Measurements from ENCODE around the gene PLA2R1.
"Not testable (repeated sequence)": the region's sequence is repeated elsewhere in the genome, so short reads cannot be mapped to it uniquely, and the experiment has no call there.

Gene PLA2R1

DNA sequence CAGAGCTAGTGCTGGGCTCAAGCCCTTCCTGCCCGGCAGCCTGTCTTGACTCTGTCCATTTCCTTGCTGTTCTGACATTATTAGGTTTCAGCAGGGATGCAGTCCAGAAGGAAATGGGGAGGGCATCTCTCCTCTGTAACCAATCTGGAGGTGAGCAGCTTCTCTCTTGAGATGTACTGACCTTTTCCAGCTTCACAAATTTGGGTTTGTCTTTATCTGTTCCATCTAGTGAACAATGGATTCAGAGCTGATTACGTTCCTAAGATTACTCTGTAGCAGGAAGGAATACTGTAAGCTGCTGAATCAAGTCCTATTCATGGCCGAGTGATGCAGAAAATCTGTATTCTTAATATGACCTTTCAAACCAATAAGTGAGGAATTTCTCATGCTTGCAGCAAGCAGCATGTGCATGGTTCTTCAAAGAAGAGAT lies 11.0 kb downstream of the PLA2R1 start:
- 84 to 85% methylated on average over 3 of the region's 3 CpGs for WGBS, 2 experiments
- no peak overlapping the region for H3K27ac ChIP-seq (ENCODE audit: insufficient read depth, low read depth, low read length, poor library complexity, severe bottlenecking)
- H3K36me3 ChIP-seq (ENCODE audit: control insufficient read depth, insufficient read depth, low read length) = no peaks in the 10 kb centered on the region
- H3K4me3 ChIP-seq (ENCODE audit: insufficient read depth, low read depth, low read length) = no peak overlapping the region
- no peaks in the 10 kb centered on the region for H3K9me3 ChIP-seq (ENCODE audit: control insufficient read depth, low read length)
- no peaks in the 10 kb centered on the region for H3K27me3 ChIP-seq (ENCODE audit: control insufficient read depth, insufficient read depth, low read length, poor library complexity, severe bottlenecking)
- H3K4me1 ChIP-seq (ENCODE audit: control insufficient read depth, insufficient read depth, low read length) = peaks cover 12% of the 10 kb centered on the region

DNA sequence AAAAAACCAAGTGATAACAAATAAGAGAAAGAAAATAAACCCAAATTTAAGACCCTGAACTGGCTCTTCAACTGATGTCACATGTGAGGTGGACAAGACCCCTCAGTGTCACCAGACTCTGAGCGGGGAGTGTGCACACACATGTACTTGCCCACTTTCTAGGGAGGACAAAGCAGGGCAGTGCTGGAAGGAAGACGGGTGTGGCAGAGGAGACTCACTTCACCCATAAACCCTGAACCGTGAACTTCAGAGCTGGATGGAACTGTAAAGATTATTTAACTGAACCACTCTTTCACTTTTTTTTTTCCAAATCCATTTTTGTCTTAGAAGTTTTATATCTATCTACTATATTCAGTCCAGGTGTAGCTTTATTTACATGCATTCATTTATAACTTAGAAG lies 12.3 kb downstream of the PLA2R1 start:
- H3K27me3 ChIP-seq (ENCODE audit: control insufficient read depth, insufficient read depth, low read length, poor library complexity, severe bottlenecking) = no peaks in the 10 kb centered on the region
- WGBS, 2 experiments = 94 to 98% methylated on average over 3 of the region's 3 CpGs
- no peak overlapping the region for H3K27ac ChIP-seq (ENCODE audit: insufficient read depth, low read depth, low read length, poor library complexity, severe bottlenecking)
- no peaks in the 10 kb centered on the region for H3K9me3 ChIP-seq (ENCODE audit: control insufficient read depth, low read length)
- no peaks in the 10 kb centered on the region for H3K36me3 ChIP-seq (ENCODE audit: control insufficient read depth, insufficient read depth, low read length)
- H3K4me3 ChIP-seq (ENCODE audit: insufficient read depth, low read depth, low read length) = no peak overlapping the region
- H3K4me1 ChIP-seq (ENCODE audit: control insufficient read depth, insufficient read depth, low read length) = peaks cover 3% of the 10 kb centered on the region

DNA sequence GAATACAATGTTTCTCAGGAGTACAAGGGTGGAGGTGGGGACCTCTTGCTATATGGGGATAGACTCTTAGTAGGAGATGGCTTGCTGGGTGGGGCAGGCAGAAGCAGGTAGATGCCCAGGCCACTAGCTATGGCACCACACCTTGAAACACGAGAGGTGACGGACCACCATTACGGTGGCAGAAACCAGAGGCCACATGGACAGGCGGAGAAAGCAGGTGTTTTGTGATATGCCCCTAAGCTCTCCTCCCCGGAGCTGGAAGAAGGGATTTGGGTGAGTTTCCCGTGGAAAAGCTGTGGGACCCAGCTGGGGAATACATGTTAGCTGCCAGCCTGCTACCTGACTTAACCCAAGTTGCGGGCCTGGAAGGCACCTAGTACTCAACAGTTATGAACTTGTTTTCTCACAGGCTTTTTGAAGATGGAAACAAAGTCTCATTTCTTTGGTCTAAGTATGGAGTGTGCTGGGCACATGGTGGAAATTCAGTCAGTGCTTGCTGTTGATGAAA lies 16.7 kb downstream of the PLA2R1 start:
- Histone ChIP-seq H3K4me1 (ENCODE audit: control insufficient read depth, insufficient read depth, low read length) (no peaks in the 10 kb centered on the region), H3K27me3 (ENCODE audit: control insufficient read depth, insufficient read depth, low read length, poor library complexity, severe bottlenecking) (no peaks in the 10 kb centered on the region), H3K36me3 (ENCODE audit: control insufficient read depth, insufficient read depth, low read length) (no peaks in the 10 kb centered on the region), H3K9me3 (ENCODE audit: control insufficient read depth, low read length) (no peaks in the 10 kb centered on the region), H3K27ac (ENCODE audit: insufficient read depth, low read depth, low read length, poor library complexity, severe bottlenecking) (no peak overlapping the region), H3K4me3 (ENCODE audit: insufficient read depth, low read depth, low read length) (no peak overlapping the region)
- 93 to 94% methylated on average over 7 of the region's 7 CpGs for WGBS, 2 experiments

DNA sequence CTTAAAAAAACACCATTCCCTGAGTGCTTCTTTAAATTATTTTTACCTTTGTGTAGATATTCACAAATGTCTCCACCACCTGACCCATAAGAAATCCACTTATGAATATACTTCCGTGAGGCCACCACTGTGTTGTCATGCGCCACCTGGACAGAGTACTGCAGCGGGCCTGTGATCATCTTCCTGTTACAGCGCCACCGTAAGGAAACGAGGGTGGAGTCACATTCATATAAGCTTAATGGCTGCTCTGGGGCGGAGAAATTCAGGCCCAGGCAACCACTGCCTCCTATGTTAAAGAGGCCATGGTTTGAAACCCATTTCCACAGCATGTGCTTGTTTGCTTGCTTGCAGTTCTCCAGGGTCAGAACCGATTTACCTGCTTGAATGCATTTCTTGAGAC lies 17.7 kb downstream of the PLA2R1 start:
- no peaks in the 10 kb centered on the region for H3K27me3 ChIP-seq (ENCODE audit: control insufficient read depth, insufficient read depth, low read length, poor library complexity, severe bottlenecking)
- 89 to 91% methylated on average over 8 of the region's 8 CpGs for WGBS, 2 experiments
- no peaks in the 10 kb centered on the region for H3K36me3 ChIP-seq (ENCODE audit: control insufficient read depth, insufficient read depth, low read length)
- H3K27ac ChIP-seq (ENCODE audit: insufficient read depth, low read depth, low read length, poor library complexity, severe bottlenecking) = no peak overlapping the region
- no peak overlapping the region for H3K4me3 ChIP-seq (ENCODE audit: insufficient read depth, low read depth, low read length)
- H3K4me1 ChIP-seq (ENCODE audit: control insufficient read depth, insufficient read depth, low read length) = no peaks in the 10 kb centered on the region
- no peaks in the 10 kb centered on the region for H3K9me3 ChIP-seq (ENCODE audit: control insufficient read depth, low read length)

DNA sequence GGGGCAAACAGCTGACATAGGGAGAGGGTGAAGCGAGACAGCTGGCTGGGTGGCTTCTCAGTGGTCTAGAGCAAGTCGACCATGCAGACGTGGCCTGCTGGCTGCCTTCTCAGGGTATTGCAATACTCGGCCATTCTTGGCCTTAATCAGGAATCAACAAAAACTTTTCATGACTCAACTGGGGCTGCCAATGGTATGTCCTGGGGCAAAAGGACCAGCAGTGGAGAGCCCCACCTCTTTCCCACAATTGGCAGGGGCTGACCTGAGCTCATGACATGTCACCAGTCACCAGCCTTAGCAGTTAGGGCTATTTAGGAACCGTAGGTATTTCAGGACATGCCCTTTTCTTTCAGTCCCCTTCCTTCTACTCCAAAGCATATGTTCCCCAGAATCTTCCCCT lies 19.1 kb downstream of the PLA2R1 start:
- H3K27me3 ChIP-seq (ENCODE audit: control insufficient read depth, insufficient read depth, low read length, poor library complexity, severe bottlenecking) = no peaks in the 10 kb centered on the region
- 84 to 86% methylated on average over 5 of the region's 5 CpGs for WGBS, 2 experiments
- no peaks in the 10 kb centered on the region for H3K4me1 ChIP-seq (ENCODE audit: control insufficient read depth, insufficient read depth, low read length)
- no peak overlapping the region for H3K27ac ChIP-seq (ENCODE audit: insufficient read depth, low read depth, low read length, poor library complexity, severe bottlenecking)
- H3K9me3 ChIP-seq (ENCODE audit: control insufficient read depth, low read length) = no peaks in the 10 kb centered on the region
- no peaks in the 10 kb centered on the region for H3K36me3 ChIP-seq (ENCODE audit: control insufficient read depth, insufficient read depth, low read length)
- no peak overlapping the region for H3K4me3 ChIP-seq (ENCODE audit: insufficient read depth, low read depth, low read length)

DNA sequence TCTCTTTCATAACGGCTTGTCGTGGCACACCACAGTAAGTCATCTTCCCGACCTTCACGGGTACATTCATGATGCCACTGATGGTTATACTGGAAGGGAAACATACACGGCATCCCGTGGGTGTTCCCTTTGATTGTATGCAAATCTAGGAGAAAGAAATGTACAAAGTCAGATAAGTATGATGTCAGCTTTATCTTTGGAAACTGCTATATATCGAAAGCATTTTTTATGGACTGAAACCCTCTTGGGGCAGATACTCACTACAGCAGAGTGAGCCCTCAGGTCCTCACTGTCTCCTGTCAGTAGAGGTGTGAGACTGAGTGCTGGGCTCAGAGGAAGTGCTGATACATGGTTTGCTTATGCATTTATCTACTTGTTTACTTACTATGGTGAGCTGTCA lies 20.4 kb downstream of the PLA2R1 start:
- no peaks in the 10 kb centered on the region for H3K4me1 ChIP-seq (ENCODE audit: control insufficient read depth, insufficient read depth, low read length)
- no peaks in the 10 kb centered on the region for H3K9me3 ChIP-seq (ENCODE audit: control insufficient read depth, low read length)
- 92 to 97% methylated on average over 7 of the region's 7 CpGs for WGBS, 2 experiments
- H3K36me3 ChIP-seq (ENCODE audit: control insufficient read depth, insufficient read depth, low read length) = no peaks in the 10 kb centered on the region
- H3K27ac ChIP-seq (ENCODE audit: insufficient read depth, low read depth, low read length, poor library complexity, severe bottlenecking) = no peak overlapping the region
- H3K4me3 ChIP-seq (ENCODE audit: insufficient read depth, low read depth, low read length) = no peak overlapping the region
- H3K27me3 ChIP-seq (ENCODE audit: control insufficient read depth, insufficient read depth, low read length, poor library complexity, severe bottlenecking) = no peaks in the 10 kb centered on the region

DNA sequence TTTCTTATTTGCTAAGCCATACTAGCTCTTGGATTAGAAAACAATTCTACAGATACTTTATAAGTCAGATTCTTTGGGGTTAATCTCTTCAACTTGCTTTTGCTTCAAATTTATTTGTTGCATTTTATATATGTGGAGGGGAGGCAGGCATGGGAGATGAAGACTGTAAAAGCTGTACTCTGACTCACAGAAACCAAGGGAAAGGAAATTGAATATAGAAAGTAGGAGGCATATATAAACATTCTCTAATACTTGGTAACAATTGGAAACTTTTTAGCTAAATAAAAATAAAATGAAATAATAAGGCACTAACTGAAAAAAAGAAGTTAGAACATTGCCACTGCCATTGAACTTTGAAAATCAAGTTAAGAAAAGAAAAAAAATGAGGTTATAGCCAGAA lies 21.3 kb downstream of the PLA2R1 start:
- Histone ChIP-seq H3K4me1 (ENCODE audit: control insufficient read depth, insufficient read depth, low read length) (no peaks in the 10 kb centered on the region), H3K9me3 (ENCODE audit: control insufficient read depth, low read length) (no peaks in the 10 kb centered on the region), H3K27ac (ENCODE audit: insufficient read depth, low read depth, low read length, poor library complexity, severe bottlenecking) (no peak overlapping the region), H3K36me3 (ENCODE audit: control insufficient read depth, insufficient read depth, low read length) (no peaks in the 10 kb centered on the region), H3K4me3 (ENCODE audit: insufficient read depth, low read depth, low read length) (no peak overlapping the region), H3K27me3 (ENCODE audit: control insufficient read depth, insufficient read depth, low read length, poor library complexity, severe bottlenecking) (no peaks in the 10 kb centered on the region)

DNA sequence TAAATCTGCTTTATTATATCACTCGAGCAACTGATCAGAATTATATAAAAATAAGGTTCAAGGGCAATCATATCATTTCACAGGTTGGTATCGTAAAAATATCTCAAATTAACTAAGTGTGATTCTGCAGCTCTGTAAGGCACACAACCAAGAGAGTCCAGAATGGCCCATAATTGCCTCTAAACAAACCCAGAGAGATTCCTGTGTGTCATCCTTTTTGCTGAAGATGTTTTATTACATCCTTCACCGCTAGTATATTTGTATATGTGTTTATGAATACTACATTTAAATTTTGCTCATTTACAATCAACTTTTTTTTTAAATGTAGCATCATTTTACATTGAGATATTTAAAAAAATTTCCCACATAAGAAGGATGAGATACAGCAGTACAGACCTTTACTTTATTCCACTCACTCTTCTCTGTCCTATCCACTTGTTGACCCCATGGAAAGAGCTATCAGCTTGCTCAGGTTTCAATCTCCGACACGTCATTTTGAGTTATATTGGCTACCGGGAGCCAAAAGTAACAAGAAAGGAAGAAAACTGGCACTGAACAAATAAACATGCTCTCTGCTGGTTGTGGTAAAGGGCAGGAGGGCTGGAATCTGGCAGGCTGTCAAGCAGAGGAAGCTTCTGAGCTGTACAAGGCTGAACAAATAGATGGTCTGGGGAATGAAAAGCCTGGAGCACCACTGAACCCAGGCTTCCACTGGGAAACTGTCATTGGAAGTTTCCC lies 23.1 kb downstream of the PLA2R1 start:
- Histone ChIP-seq H3K27ac (ENCODE audit: insufficient read depth, low read depth, low read length, poor library complexity, severe bottlenecking) (no peak overlapping the region), H3K27me3 (ENCODE audit: control insufficient read depth, insufficient read depth, low read length, poor library complexity, severe bottlenecking) (no peaks in the 10 kb centered on the region), H3K36me3 (ENCODE audit: control insufficient read depth, insufficient read depth, low read length) (no peaks in the 10 kb centered on the region), H3K9me3 (ENCODE audit: control insufficient read depth, low read length) (no peaks in the 10 kb centered on the region), H3K4me1 (ENCODE audit: control insufficient read depth, insufficient read depth, low read length) (no peaks in the 10 kb centered on the region), H3K4me3 (ENCODE audit: insufficient read depth, low read depth, low read length) (no peak overlapping the region)
- WGBS, 2 experiments = 92 to 94% methylated on average over 5 of the region's 6 CpGs

DNA sequence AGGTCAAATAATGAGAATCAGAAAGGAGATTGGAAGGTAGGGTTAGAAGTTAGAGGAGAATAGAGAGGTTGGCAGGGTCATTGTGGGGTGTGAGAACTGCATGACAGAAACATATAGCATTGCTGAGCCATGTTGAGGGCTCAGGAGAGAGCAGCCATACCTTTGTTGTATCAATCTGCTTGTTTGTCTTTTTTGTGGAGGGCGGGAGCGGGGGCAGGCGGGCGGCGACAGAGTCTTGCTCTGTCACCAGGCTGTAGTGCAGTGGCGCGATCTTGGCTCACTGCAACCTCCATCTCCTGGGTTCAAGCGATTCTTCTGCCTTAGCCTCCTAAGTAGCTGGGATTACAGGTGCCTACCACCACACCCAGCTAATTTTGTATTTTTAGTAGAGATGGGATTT lies 23.8 kb downstream of the PLA2R1 start:
- not testable (repeated sequence) for H3K9me3 ChIP-seq (ENCODE audit: control insufficient read depth, low read length); H3K4me3 ChIP-seq (ENCODE audit: insufficient read depth, low read depth, low read length); H3K4me1 ChIP-seq (ENCODE audit: control insufficient read depth, insufficient read depth, low read length); H3K27ac ChIP-seq (ENCODE audit: insufficient read depth, low read depth, low read length, poor library complexity, severe bottlenecking); H3K27me3 ChIP-seq (ENCODE audit: control insufficient read depth, insufficient read depth, low read length, poor library complexity, severe bottlenecking); H3K36me3 ChIP-seq (ENCODE audit: control insufficient read depth, insufficient read depth, low read length)
- 83 to 94% methylated on average over 8 of the region's 8 CpGs for WGBS, 2 experiments

DNA sequence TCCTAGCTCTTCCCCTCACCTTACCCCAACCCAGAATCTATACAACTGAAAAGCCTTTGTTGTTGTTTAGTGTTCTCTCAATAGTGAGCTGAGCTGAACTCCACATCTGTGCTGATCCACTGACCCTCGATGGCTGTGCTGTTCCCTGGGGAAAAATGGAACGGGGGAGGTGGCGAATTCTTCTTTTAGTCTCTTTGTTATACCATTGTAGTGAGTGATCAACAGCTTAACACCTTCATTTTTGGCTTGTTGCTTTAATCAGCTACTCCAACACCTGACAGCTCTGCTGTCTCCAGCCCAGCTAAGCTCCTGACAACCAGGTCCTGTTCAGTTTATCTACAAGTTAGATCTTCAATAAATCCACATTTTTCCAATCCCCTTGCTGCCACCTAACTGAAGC lies 25.7 kb downstream of the PLA2R1 start:
- no peak overlapping the region for H3K4me3 ChIP-seq (ENCODE audit: insufficient read depth, low read depth, low read length)
- H3K36me3 ChIP-seq (ENCODE audit: control insufficient read depth, insufficient read depth, low read length) = no peaks in the 10 kb centered on the region
- H3K27ac ChIP-seq (ENCODE audit: insufficient read depth, low read depth, low read length, poor library complexity, severe bottlenecking) = no peak overlapping the region
- no peaks in the 10 kb centered on the region for H3K4me1 ChIP-seq (ENCODE audit: control insufficient read depth, insufficient read depth, low read length)
- WGBS, 2 experiments = 70 to 75% methylated on average over 3 of the region's 3 CpGs
- no peaks in the 10 kb centered on the region for H3K27me3 ChIP-seq (ENCODE audit: control insufficient read depth, insufficient read depth, low read length, poor library complexity, severe bottlenecking)
- no peaks in the 10 kb centered on the region for H3K9me3 ChIP-seq (ENCODE audit: control insufficient read depth, low read length)

DNA sequence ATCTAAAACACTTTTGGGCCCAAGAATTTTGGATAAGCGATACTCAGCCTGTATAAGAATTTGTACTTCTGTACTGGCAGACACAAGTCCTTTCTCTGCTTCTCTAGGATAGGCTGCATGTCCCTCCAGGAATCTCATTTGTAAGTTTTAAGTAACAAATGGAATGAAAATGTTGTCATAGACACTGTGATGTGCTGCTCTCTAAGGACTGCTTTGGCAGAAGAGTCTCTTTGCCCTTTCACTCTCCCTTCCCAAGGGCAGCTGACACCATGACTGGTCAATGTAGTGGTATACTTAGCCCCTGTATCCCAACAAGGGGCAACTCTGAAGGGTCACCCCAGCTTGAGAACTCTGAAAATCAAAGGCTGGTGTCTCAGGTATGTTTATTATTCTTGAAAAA lies 27.3 kb downstream of the PLA2R1 start:
- no peaks in the 10 kb centered on the region for H3K36me3 ChIP-seq (ENCODE audit: control insufficient read depth, insufficient read depth, low read length)
- 78 to 93% methylated on average over 1 of the region's 1 CpG for WGBS, 2 experiments

More for the DNA sequence above, 27.3 kb downstream of the PLA2R1 start:
- Histone ChIP-seq H3K27ac (ENCODE audit: insufficient read depth, low read depth, low read length, poor library complexity, severe bottlenecking) (no peak overlapping the region), H3K4me1 (ENCODE audit: control insufficient read depth, insufficient read depth, low read length) (no peaks in the 10 kb centered on the region), H3K4me3 (ENCODE audit: insufficient read depth, low read depth, low read length) (no peak overlapping the region), H3K9me3 (ENCODE audit: control insufficient read depth, low read length) (no peaks in the 10 kb centered on the region), H3K27me3 (ENCODE audit: control insufficient read depth, insufficient read depth, low read length, poor library complexity, severe bottlenecking) (no peaks in the 10 kb centered on the region)
